ENCODE measurements around the gene BOK. TPM values are rescaled to one million over a fixed set of nuclear protein-coding genes. Genes with fewer than 3 reads are reported as not detected.

BOK gene
- total and polyA plus RNA-seq, 2 donors (not counting 3 experiments of a cell fraction or from before 2014, with no cell fraction given), result 76.0 to 95.5 TPM

GRCh38 chr2:241535871-241536655, 22.5 kb upstream of the BOK start:
- H3K4me2 ChIP-seq (ENCODE audit: insufficient read depth, low read length), result no peak overlapping the region
- H3K4me1 ChIP-seq (ENCODE audit: control insufficient read depth, extremely low read depth, insufficient read depth, low read length), result no peaks in the 10 kb centered on the region
- no peak for FAIRE-seq
- no peak for TF ChIP-seq GATA2 (IDR thresholded peaks at IDR 0.05; ENCODE audit: insufficient read depth, insufficient read length, low read depth, low read length)
- no peak for TF ChIP-seq POLR2AphosphoS5 (IDR thresholded peaks at IDR 0.05; ENCODE audit: insufficient read depth, low read depth, low read length)
- no peak overlapping the region for H3K9ac ChIP-seq (replicated peaks; ENCODE audit: extremely low read depth, insufficient read depth, low read length)
- H3K9me3 ChIP-seq (replicated peaks; ENCODE audit: control insufficient read depth, insufficient read depth, low read length), result no peaks in the 10 kb centered on the region
- no TSS peak for BruUV-seq (replicated peaks)
- H3K9me1 ChIP-seq (replicated peaks; ENCODE audit: control insufficient read depth, extremely low read depth, insufficient read depth, low read length), result no peaks in the 10 kb centered on the region
- dilution Hi-C loops (cut with MboI; ENCODE audit: extremely low pct_ligation_motif_present, low sequenced_read_pairs) (no loop called here), intact Hi-C loops (cut with micrococcal nuclease) (no loop called here)
- no peak overlapping the region for H3K27ac ChIP-seq (ENCODE audit: insufficient read depth, low read depth, low read length)
- no peak overlapping the region for H3K4me3 ChIP-seq (replicated peaks in 1 of 3; ENCODE audit: insufficient read depth in 1 of 3, low read depth in 1 of 3, low read length in 3 of 3)
- ChIA-PET CTCF (interaction anchor here (0.8 kb wide), 1 partner anchor 10 kb away, joined by 3 read pairs; no protein-coding TSS in a partner anchor), POLR2A (no interaction called here)
- no peaks in the 10 kb centered on the region for H3K36me3 ChIP-seq (ENCODE audit: control insufficient read depth in 2 of 2, extremely low read depth in 1 of 2, insufficient read depth in 2 of 2, low read length in 2 of 2)
- H4K20me1 ChIP-seq (replicated peaks; ENCODE audit: control insufficient read depth, extremely low read depth, insufficient read depth, low read length), result no peaks in the 10 kb centered on the region
- DNase-seq (ENCODE audit: low read depth, low spot score), result no peak
- H2AFZ ChIP-seq (ENCODE audit: low read depth, low read length), result no peak overlapping the region
- H3K27me3 ChIP-seq (ENCODE audit: control insufficient read depth in 2 of 2, insufficient read depth in 2 of 2, low read length in 2 of 2), result peaks cover 0 to under 1% of the 10 kb centered on the region in 2 experiments
- H3K79me2 ChIP-seq (ENCODE audit: control insufficient read depth, insufficient read depth, low read length), result no peaks in the 10 kb centered on the region

DNA sequence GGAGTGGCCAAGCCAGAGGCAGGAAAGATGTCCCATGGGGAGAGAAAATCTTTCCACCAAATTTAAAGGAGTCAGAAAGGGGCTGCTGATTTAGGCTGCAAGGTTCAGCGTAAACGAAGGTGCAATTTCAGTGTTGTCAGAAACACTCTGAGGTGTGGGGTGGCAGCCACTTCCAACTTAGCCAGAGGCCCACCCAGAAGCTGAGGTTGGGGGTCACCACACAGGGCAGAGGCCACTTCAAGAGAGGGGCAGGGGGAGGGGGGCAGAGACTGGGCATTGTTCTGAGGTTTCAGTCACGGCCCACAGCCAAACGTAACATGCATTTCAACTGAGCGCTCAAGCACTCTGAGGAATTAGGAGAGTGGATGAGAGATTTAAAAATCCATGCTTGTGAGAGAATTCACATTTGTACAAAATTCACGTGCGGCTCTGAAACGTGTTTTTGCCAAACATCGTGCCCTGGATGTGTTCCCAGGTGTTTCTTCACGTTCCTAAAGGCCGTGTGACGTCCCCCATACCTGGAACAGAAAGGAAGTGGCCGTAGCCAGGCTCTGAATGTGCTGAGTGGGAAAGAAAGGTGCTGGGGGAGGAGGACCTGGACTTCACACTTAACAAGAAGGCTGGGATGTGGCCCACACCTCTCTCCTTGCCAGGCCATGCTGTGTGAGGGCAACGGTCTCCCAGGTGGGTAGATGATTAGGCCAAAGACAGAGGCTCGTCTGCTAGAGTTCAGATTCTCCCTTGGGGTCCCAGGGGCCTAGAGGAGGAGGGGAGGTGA, 19.5 kb upstream of the BOK start:
- Histone ChIP-seq H3K9ac (replicated peaks; ENCODE audit: extremely low read depth, insufficient read depth, low read length) (no peak overlapping the region), H3K9me3 (replicated peaks; ENCODE audit: control insufficient read depth, insufficient read depth, low read length) (no peaks in the 10 kb centered on the region), H3K4me2 (ENCODE audit: insufficient read depth, low read length) (no peak overlapping the region), H3K27me3 (ENCODE audit: control insufficient read depth in 2 of 2, insufficient read depth in 2 of 2, low read length in 2 of 2) (no peaks in the 10 kb centered on the region), H4K20me1 (replicated peaks; ENCODE audit: control insufficient read depth, extremely low read depth, insufficient read depth, low read length) (no peaks in the 10 kb centered on the region), H3K4me1 (ENCODE audit: control insufficient read depth, extremely low read depth, insufficient read depth, low read length) (peaks cover 6% of the 10 kb centered on the region), H3K4me3 (replicated peaks in 1 of 3; ENCODE audit: insufficient read depth in 1 of 3, low read depth in 1 of 3, low read length in 3 of 3) (no peak overlapping the region), H3K27ac (ENCODE audit: insufficient read depth, low read depth, low read length) (no peak overlapping the region), H2AFZ (ENCODE audit: low read depth, low read length) (no peak overlapping the region), H3K79me2 (ENCODE audit: control insufficient read depth, insufficient read depth, low read length) (no peaks in the 10 kb centered on the region), H3K36me3 (ENCODE audit: control insufficient read depth in 2 of 2, extremely low read depth in 1 of 2, insufficient read depth in 2 of 2, low read length in 2 of 2) (no peaks in the 10 kb centered on the region), H3K9me1 (replicated peaks; ENCODE audit: control insufficient read depth, extremely low read depth, insufficient read depth, low read length) (no peaks in the 10 kb centered on the region)
- intact Hi-C loops (cut with micrococcal nuclease), result no loop called here
- DNase-seq (ENCODE audit: low read depth, low spot score) (no peak), FAIRE-seq (no peak)
- ChIA-PET CTCF (interaction anchor here (1.1 kb wide), 1 partner anchor 24 kb away, joined by 3 read pairs; no protein-coding TSS in a partner anchor), POLR2A (interaction anchor here (0.8 kb wide), 1 partner anchor 8 kb away, joined by 3 read pairs; no protein-coding TSS in a partner anchor)
- TF ChIP-seq CTCF (IDR thresholded peaks at IDR 0.05; ENCODE audit: extremely low read depth in 1 of 2, insufficient read depth in 1 of 2, low read depth in 1 of 2, low read length in 2 of 2), result no peak
- no peak for TF ChIP-seq EZH2 (IDR thresholded peaks at IDR 0.05; ENCODE audit: borderline replicate concordance, low read depth, low read length, severe bottlenecking)
- no peak for TF ChIP-seq JUN (IDR thresholded peaks at IDR 0.05; ENCODE audit: borderline replicate concordance, insufficient read depth, insufficient read length, low read depth)
- TF ChIP-seq POLR2AphosphoS5 (IDR thresholded peaks at IDR 0.05; ENCODE audit: insufficient read depth, low read depth, low read length), result no peak
- no peak for TF ChIP-seq FOS (IDR thresholded peaks at IDR 0.05; ENCODE audit: borderline replicate concordance, insufficient read depth, low read length)
- TF ChIP-seq, protein P1, sequence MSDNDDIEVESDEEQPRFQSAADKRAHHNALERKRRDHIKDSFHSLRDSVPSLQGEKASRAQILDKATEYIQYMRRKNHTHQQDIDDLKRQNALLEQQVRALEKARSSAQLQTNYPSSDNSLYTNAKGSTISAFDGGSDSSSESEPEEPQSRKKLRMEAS (IDR thresholded peaks at IDR 0.05; ENCODE audit: insufficient read depth, insufficient read length), result no peak
- BruUV-seq (replicated peaks), result no TSS peak
- dilution Hi-C loops (cut with MboI; ENCODE audit: extremely low pct_ligation_motif_present, low sequenced_read_pairs), result no loop called here
